Psoas muscle (tissue), 8 donors: ENCODE results near the gene ELL. TPM values are rescaled to one million over a fixed set of nuclear protein-coding genes. Genes with fewer than 3 reads are reported as not detected.

Experiments
- ATAC-seq, 4 donors: fragments of 200-7000 bp; cut with Tn5 transposase; one replicate each; pipeline ENCODE4 v1.9.1; 2020; ENCODE audit warnings: moderate library complexity in 3 of 4, mild to moderate bottlenecking in 2 of 4
- DNase-seq, 2 donors: peaks; one replicate each; pipeline ENCODE4 v3.0.0-alpha.2; 2020
- H3K27ac ChIP-seq: fragments of 200-600 bp; one replicate; pipeline ENCODE4 v1.8.0; 2022
- H3K27me3 ChIP-seq, 3 donors: fragments of 200-600 bp in 1 of 3; one replicate each; pipeline versions ENCODE4 v1.6.1 to v1.8.0; 2013 to 2022; ENCODE audit warnings: low read length in 2 of 3, mild to moderate bottlenecking in 2 of 3, moderate library complexity in 1 of 3; ENCODE audit not compliant: insufficient read depth in 3 of 3
- H3K36me3 ChIP-seq, 2 donors: fragments of 200-600 bp in 1 of 2; one replicate each; pipeline versions ENCODE4 v1.6.1 to v1.8.0; 2013 to 2022; ENCODE audit warnings: low read depth in 1 of 2, mild to moderate bottlenecking in 1 of 2, moderate library complexity in 1 of 2; ENCODE audit not compliant: insufficient read depth in 1 of 2
- H3K4me1 ChIP-seq: fragments of 200-600 bp; one replicate; pipeline ENCODE4 v1.8.0; 2022
- H3K4me3 ChIP-seq: fragments of 200-600 bp; one replicate; pipeline ENCODE4 v1.8.0; 2022; ENCODE audit warnings: mild to moderate bottlenecking
- H3K9me3 ChIP-seq: fragments of 200-600 bp; one replicate; pipeline ENCODE4 v1.8.0; 2022
- CTCF ChIP-seq: fragments of 200-600 bp; IDR thresholded peaks from one replicate; pipeline ENCODE4 v1.8.0; 2022; ENCODE audit warnings: antibody characterized with exemption
- WGBS, 3 donors: extraction: QIAGEN DNeasy Blood & Tissue Kit; methylation state at CpG; one replicate each; pipeline versions ENCODE4 v1.1.6 to v1.1.7; 2013; 5-methylcytosine and 5-hydroxymethylcytosine counted together
- intact Hi-C, 2 donors: fragments of 100-400 bp; cut with DNase I; formaldehyde crosslinking; loops; one replicate each; pipeline versions ENCODE4 v1.11.0 to v1.14.2; 2022
- polyA plus RNA-seq, 3 donors: library from polyadenylated mRNA; stranded (reverse); fragments of 200-250 nt; gene quantifications; one replicate each; pipeline ENCODE4 v1.2.3, GENCODE V29; 2013
- total RNA-seq, 4 donors: library from RNA; stranded (reverse); fragmentation: NEBNext Ultra II Directional in 2 of 4; extraction: Animal tissue kit (Norgen Biotek cat#: 25700) in 2 of 4; gene quantifications; one replicate each; pipeline versions ENCODE4 v1.2.1 to v1.2.4, GENCODE V29; 2021 to 2023
- donor health status: healthy with polysubstance abuse.
- donor health status: DM: no; HTN: no; CAD: no; lungs with moderate emphysema.
- donor health status: Bipolar disorder and iron deficiency.
- donor health status: healthy.
- donor health status: DM: yes; HTN: yes; CAD: no.
- donor health status: DM: no; HTN: no; CAD: no.
- donor health status: DM: no; HTN: no; CAD: no.
- donor health status: DM: yes; HTN: yes; CAD: no.

Gene ELL
- total and polyA plus RNA-seq, 7 donors: 7.5 to 40.2 (median 17.5) TPM

GRCh38 chr19:18419699-18420460, 102.0 kb downstream of the ELL start:
- DNase-seq: peak; percentile 51 to 66
- 3 to 8% (median 5%) methylated on average over 76 to 97 of the region's 97 CpGs for WGBS, 3 donors

GRCh38 chr19:18419195-18419698, 102.6 kb downstream of the ELL start, which contains the start of gene SSBP4:
Gene SSBP4 (plus strand): TSS chr19:18419398. CDS start chr19:18419649, 251 bp downstream.
- Histone ChIP-seq H3K36me3 (no peaks in the 10 kb centered on the region), H3K27me3 (peaks cover 0 to 5% (median 0%) of the 10 kb centered on the region in 3 donors), H3K4me3 (peak within 1 kb of the TSS; percentile 84), H3K27ac (peak within 1 kb of the TSS; percentile 86), H3K4me1 (peaks cover 43% of the 10 kb centered on the region), H3K9me3 (no peaks in the 10 kb centered on the region)
- ATAC-seq (peak; percentile 43 to 69 (median 61)), DNase-seq (peak; percentile 80 to 89)
- peak; percentile 47 for TF ChIP-seq CTCF
- intact Hi-C loops: loop anchor here in 1 of 2 donors (10.0 kb wide), 2 partner anchors 164 to 194 kb away; partner anchors contain the start of gene PDE4C
- 0 to 1% (median 1%) methylated on average over 28 to 80 of the region's 80 CpGs for WGBS, 3 donors

More at GRCh38 chr19:18419699-18420460, 102.0 kb downstream of the ELL start:
- H3K9me3 ChIP-seq: no peaks in the 10 kb centered on the region
- H3K4me1 ChIP-seq: peaks cover 44% of the 10 kb centered on the region
- intact Hi-C loops: loop anchor here in 1 of 2 donors (10.0 kb wide), 2 partner anchors 165 to 195 kb away; partner anchors contain the start of gene PDE4C
- peaks cover 0 to 5% (median 0%) of the 10 kb centered on the region in 3 donors for H3K27me3 ChIP-seq
- H3K36me3 ChIP-seq: no peaks in the 10 kb centered on the region
- H3K4me3 ChIP-seq: peak overlapping the region; percentile 84
- TF ChIP-seq CTCF: no peak
- peak overlapping the region; percentile 86 for H3K27ac ChIP-seq
- no peak for ATAC-seq

- WGBS, 3 donors: 14 to 21% (median 17%) methylated on average over 39 of the region's 39 CpGs
- Histone ChIP-seq H3K4me1 (peaks cover 37% of the 10 kb centered on the region), H3K27me3 (peaks cover 0 to 5% (median 0%) of the 10 kb centered on the region in 3 donors), H3K9me3 (no peaks in the 10 kb centered on the region), H3K27ac (peak overlapping the region; percentile 86), H3K4me3 (peak overlapping the region; percentile 84), H3K36me3 (no peaks in the 10 kb centered on the region)
- DNase-seq: peak; percentile 56 to 75
- ATAC-seq: peak; percentile 3 to 21 (median 6)
- intact Hi-C loops: loop anchor here in 1 of 2 donors (10.0 kb wide), 2 partner anchors 164 to 194 kb away; partner anchors contain the start of gene PDE4C
- no peak for TF ChIP-seq CTCF
Measured at GRCh38 chr19:18418483-18419194, 103.2 kb downstream of the ELL start.

- peak in 1 of 4 donors; percentile 0 for ATAC-seq
- Histone ChIP-seq H3K36me3 (no peaks in the 10 kb centered on the region), H3K27me3 (peaks cover 0 to 5% (median 0%) of the 10 kb centered on the region in 3 donors), H3K4me3 (peak overlapping the region; percentile 53), H3K27ac (peak overlapping the region; percentile 86), H3K9me3 (no peaks in the 10 kb centered on the region), H3K4me1 (peaks cover 31% of the 10 kb centered on the region)
- no peak for TF ChIP-seq CTCF
- WGBS, 3 donors: 12 to 20% (median 18%) methylated on average over 27 to 30 of the region's 30 CpGs
- peak; percentile 60 to 75 for DNase-seq
- intact Hi-C loops: loop anchor here in 1 of 2 donors (10.0 kb wide), 2 partner anchors 163 to 193 kb away; partner anchors contain the start of gene PDE4C
Measured at GRCh38 chr19:18418029-18418482, 103.8 kb downstream of the ELL start.
